ENCODE measurements around the gene ARHGAP26. TPM values are rescaled to one million over a fixed set of nuclear protein-coding genes. Genes with fewer than 3 reads are reported as not detected.

The ARHGAP26 gene
- total RNA-seq, 2 experiments from 2014 or later: 12.8 to 15.4 TPM

GRCh38 chr5:143210576-143210975 lies 440.4 kb downstream of the ARHGAP26 start:
- Mint-ChIP-seq H3K27me3 (no peaks in the 10 kb centered on the region), H3K4me3 (no peak overlapping the region), H3K9me3 (ENCODE audit: low read depth) (no peaks in the 10 kb centered on the region), H3K36me3 (ENCODE audit: low read depth) (peaks cover 12% of the 10 kb centered on the region), H3K4me1 (peaks cover 30% of the 10 kb centered on the region), H3K27ac (no peak overlapping the region)
- intact Hi-C loops (cut with DNase I, micrococcal nuclease): no loop called here
- CTCF ChIA-PET: no interaction called here
- POLR2A ChIA-PET: no interaction called here
- ATAC-seq: no peak
- DNase-seq: no peak

DNA sequence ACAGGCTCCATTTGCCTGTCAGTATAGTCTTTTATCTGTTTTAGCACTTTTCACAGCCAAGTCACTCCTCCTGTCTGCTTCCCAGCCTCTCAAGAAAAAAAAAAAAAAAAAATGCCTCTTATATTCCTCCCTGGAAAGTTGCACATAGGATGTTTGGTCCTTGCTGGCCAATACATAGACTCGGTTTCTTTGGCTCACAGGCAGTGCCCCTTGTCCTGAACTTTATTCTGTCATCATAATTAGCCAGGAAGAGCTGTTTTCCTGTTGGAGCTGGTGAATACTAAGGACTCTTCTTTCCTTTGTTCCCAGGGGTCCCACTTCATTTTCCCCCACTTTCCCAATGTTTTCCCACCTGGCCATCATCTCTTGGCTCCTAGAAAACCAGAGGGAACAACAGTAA lies 442.1 kb downstream of the ARHGAP26 start:
- DNase-seq: no peak
- intact Hi-C loops (cut with DNase I, micrococcal nuclease): no loop called here
- CTCF ChIA-PET: interaction anchor here (0.6 kb wide), 2 partner anchors 84 to 544 kb away, joined by 3 read pairs; no protein-coding TSS in a partner anchor
- POLR2A ChIA-PET: interaction anchor here (0.6 kb wide), 1 partner anchor 222 kb away, joined by 4 read pairs; no protein-coding TSS in a partner anchor
- H3K36me3 Mint-ChIP-seq (ENCODE audit: low read depth): peaks cover 16% of the 10 kb centered on the region
- H3K4me3 Mint-ChIP-seq: no peak overlapping the region
- H3K27me3 Mint-ChIP-seq: no peaks in the 10 kb centered on the region
- ATAC-seq: no peak
- H3K27ac Mint-ChIP-seq: no peak overlapping the region
- no peaks in the 10 kb centered on the region for H3K9me3 Mint-ChIP-seq (ENCODE audit: low read depth)
- H3K4me1 Mint-ChIP-seq: peaks cover 27% of the 10 kb centered on the region

GRCh38 chr5:143213231-143213850 lies 443.2 kb downstream of the ARHGAP26 start:
- H3K9me3 Mint-ChIP-seq (ENCODE audit: low read depth): no peaks in the 10 kb centered on the region
- POLR2A ChIA-PET: no interaction called here

DNA sequence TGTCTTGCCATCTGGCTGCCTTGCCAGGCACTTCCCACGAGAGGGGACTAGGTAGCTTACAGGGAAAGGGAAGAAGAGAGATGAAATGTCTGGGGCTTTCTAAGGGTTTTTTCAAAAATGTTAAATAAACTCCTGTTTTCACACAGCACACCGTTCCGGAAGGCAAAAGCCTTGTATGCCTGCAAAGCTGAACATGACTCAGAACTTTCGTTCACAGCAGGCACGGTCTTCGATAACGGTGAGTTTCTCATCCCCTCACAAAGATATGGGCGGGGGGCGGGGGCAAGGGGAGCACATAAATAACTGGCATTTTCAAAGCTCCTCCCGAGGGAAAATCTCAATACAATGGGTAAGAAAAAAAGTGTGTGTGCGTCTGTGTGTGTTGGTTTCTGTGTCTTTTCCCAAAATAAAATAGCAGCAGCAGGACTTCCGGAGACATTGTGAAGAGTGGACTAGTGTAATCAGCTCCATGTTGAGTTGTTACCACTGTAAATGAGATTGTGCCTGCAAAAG lies 443.7 kb downstream of the ARHGAP26 start:
- Mint-ChIP-seq H3K4me1 (peaks cover 34% of the 10 kb centered on the region), H3K27me3 (no peaks in the 10 kb centered on the region), H3K4me3 (no peak overlapping the region), H3K9me3 (ENCODE audit: low read depth) (no peaks in the 10 kb centered on the region), H3K27ac (peak overlapping the region; percentile 66), H3K36me3 (ENCODE audit: low read depth) (peaks cover 16% of the 10 kb centered on the region)
- ChIA-PET POLR2A (no interaction called here), CTCF (interaction anchor here (1.1 kb wide), 1 partner anchor 16 kb away, joined by 3 read pairs; no protein-coding TSS in a partner anchor)
- ATAC-seq: peak; percentile 48
- intact Hi-C loops (cut with DNase I, micrococcal nuclease): no loop called here
- DNase-seq: peak; percentile 36

More at GRCh38 chr5:143213231-143213850, 443.2 kb downstream of the ARHGAP26 start:
- no peak for DNase-seq
- no peak for ATAC-seq
- peaks cover 16% of the 10 kb centered on the region for H3K36me3 Mint-ChIP-seq (ENCODE audit: low read depth)
- CTCF ChIA-PET: interaction anchor here (1.1 kb wide), 1 partner anchor 17 kb away, joined by 3 read pairs; no protein-coding TSS in a partner anchor
- H3K4me3 Mint-ChIP-seq: no peak overlapping the region
- peaks cover 33% of the 10 kb centered on the region for H3K4me1 Mint-ChIP-seq
- intact Hi-C loops (cut with DNase I, micrococcal nuclease): no loop called here
- peak overlapping the region; percentile 47 for H3K27ac Mint-ChIP-seq
- no peaks in the 10 kb centered on the region for H3K27me3 Mint-ChIP-seq

GRCh38 chr5:143214458-143214857 lies 444.3 kb downstream of the ARHGAP26 start:
- DNase-seq: no peak
- Mint-ChIP-seq H3K4me3 (no peak overlapping the region), H3K9me3 (ENCODE audit: low read depth) (no peaks in the 10 kb centered on the region), H3K27ac (no peak overlapping the region), H3K36me3 (ENCODE audit: low read depth) (peaks cover 14% of the 10 kb centered on the region), H3K4me1 (peaks cover 37% of the 10 kb centered on the region), H3K27me3 (no peaks in the 10 kb centered on the region)
- intact Hi-C loops (cut with DNase I, micrococcal nuclease): no loop called here
- no peak for ATAC-seq
- CTCF ChIA-PET: interaction anchor here (0.7 to 1.1 kb wide), 2 partner anchors 16 to 35 kb away, joined by 3 read pairs; no protein-coding TSS in a partner anchor
- POLR2A ChIA-PET: no interaction called here

DNA sequence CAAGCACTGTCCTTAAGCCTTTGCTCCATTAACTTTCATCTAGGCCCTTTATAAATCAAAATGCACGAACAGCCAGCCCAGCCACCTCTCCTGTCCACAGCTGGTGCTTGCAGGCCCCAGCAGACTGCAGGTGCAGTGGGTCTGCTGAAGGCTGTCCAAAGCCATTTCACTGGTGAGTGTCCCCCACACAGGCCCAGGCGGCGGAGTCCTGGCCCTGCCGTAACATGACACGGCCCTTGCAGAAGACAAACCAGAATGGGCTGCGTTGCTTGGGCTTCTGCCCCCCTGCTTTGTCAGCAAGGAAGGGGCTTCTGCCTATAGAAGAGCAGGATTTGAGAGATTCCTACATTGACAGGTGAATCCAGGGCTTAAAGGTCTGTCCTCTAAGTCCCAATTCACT lies 444.7 kb downstream of the ARHGAP26 start:
- Mint-ChIP-seq H3K4me1 (peaks cover 37% of the 10 kb centered on the region), H3K27ac (no peak overlapping the region), H3K27me3 (no peaks in the 10 kb centered on the region), H3K9me3 (ENCODE audit: low read depth) (no peaks in the 10 kb centered on the region), H3K4me3 (no peak overlapping the region), H3K36me3 (ENCODE audit: low read depth) (peaks cover 14% of the 10 kb centered on the region)
- no peak for ATAC-seq
- no peak for DNase-seq
- intact Hi-C loops (cut with DNase I, micrococcal nuclease): no loop called here
- POLR2A ChIA-PET: no interaction called here
- CTCF ChIA-PET: interaction anchor here (0.7 kb wide), 1 partner anchor 36 kb away, joined by 3 read pairs; no protein-coding TSS in a partner anchor

DNA sequence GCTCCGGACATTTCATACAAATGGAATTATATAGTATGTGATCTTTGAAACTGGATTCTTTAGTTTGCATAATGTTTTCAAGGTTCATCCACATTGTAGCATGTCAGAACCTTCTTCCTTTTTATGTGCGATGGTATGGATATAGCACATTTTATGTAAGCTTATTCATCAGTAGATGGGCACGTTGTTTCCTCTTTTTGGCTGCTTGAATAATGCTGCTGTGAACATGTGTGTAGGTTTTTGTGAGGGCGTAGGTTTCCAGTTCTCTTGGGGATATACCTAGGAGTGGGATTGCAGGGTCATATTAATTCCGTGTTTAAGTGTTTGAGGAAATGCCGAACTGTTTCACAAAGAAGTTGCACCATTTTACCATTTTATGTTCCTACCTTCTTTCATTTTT lies 445.5 kb downstream of the ARHGAP26 start:
- Mint-ChIP-seq H3K27ac (no peak overlapping the region), H3K9me3 (ENCODE audit: low read depth) (no peaks in the 10 kb centered on the region), H3K4me3 (no peak overlapping the region), H3K36me3 (ENCODE audit: low read depth) (peaks cover 14% of the 10 kb centered on the region), H3K27me3 (no peaks in the 10 kb centered on the region), H3K4me1 (peaks cover 44% of the 10 kb centered on the region)
- intact Hi-C loops (cut with DNase I, micrococcal nuclease): no loop called here
- ChIA-PET CTCF (interaction anchor here (1.0 kb wide), 1 partner anchor 182 kb away, joined by 3 read pairs; no protein-coding TSS in a partner anchor), POLR2A (interaction anchor here (0.6 kb wide), 1 partner anchor 187 kb away, joined by 5 read pairs; no protein-coding TSS in a partner anchor)
- ATAC-seq (no peak), DNase-seq (no peak)

GRCh38 chr5:143216211-143216610 lies 446.0 kb downstream of the ARHGAP26 start:
- ChIA-PET CTCF (interaction anchor here (1.0 kb wide), 1 partner anchor 182 kb away, joined by 3 read pairs; no protein-coding TSS in a partner anchor), POLR2A (interaction anchor here (0.6 kb wide), 1 partner anchor 187 kb away, joined by 5 read pairs; no protein-coding TSS in a partner anchor)
- Mint-ChIP-seq H3K27me3 (no peaks in the 10 kb centered on the region), H3K27ac (no peak overlapping the region), H3K9me3 (ENCODE audit: low read depth) (no peaks in the 10 kb centered on the region), H3K36me3 (ENCODE audit: low read depth) (peaks cover 14% of the 10 kb centered on the region), H3K4me3 (no peak overlapping the region), H3K4me1 (peaks cover 49% of the 10 kb centered on the region)
- intact Hi-C loops (cut with DNase I, micrococcal nuclease): no loop called here
- ATAC-seq (no peak), DNase-seq (no peak)

GRCh38 chr5:143217065-143217803 lies 447.1 kb downstream of the ARHGAP26 start:
- Mint-ChIP-seq H3K9me3 (ENCODE audit: low read depth) (no peaks in the 10 kb centered on the region), H3K27me3 (no peaks in the 10 kb centered on the region), H3K4me1 (peaks cover 58% of the 10 kb centered on the region), H3K36me3 (ENCODE audit: low read depth) (peaks cover 14% of the 10 kb centered on the region), H3K4me3 (no peak overlapping the region), H3K27ac (peak overlapping the region; percentile 80)
- DNase-seq (peak; percentile 56), ATAC-seq (peak; percentile 47)
- POLR2A ChIA-PET: interaction anchor here (0.8 kb wide), 1 partner anchor 115 kb away, joined by 3 read pairs; no protein-coding TSS in a partner anchor
- CTCF ChIA-PET: interaction anchor here (0.7 to 1.4 kb wide), 4 partner anchors 9 to 34 kb away, joined by 3 read pairs; no protein-coding TSS in a partner anchor
- intact Hi-C loops (cut with DNase I, micrococcal nuclease): no loop called here

GRCh38 chr5:143217804-143218160 lies 447.6 kb downstream of the ARHGAP26 start:
- Mint-ChIP-seq H3K4me3 (no peak overlapping the region), H3K27ac (peak overlapping the region; percentile 72), H3K4me1 (peaks cover 63% of the 10 kb centered on the region), H3K27me3 (no peaks in the 10 kb centered on the region), H3K36me3 (ENCODE audit: low read depth) (peaks cover 14% of the 10 kb centered on the region), H3K9me3 (ENCODE audit: low read depth) (no peaks in the 10 kb centered on the region)
- ChIA-PET POLR2A (no interaction called here), CTCF (interaction anchor here (0.8 to 1.4 kb wide), 3 partner anchors 8 to 32 kb away, joined by 3 read pairs; no protein-coding TSS in a partner anchor)
- DNase-seq (no peak), ATAC-seq (peak; percentile 44)
- intact Hi-C loops (cut with DNase I, micrococcal nuclease): no loop called here

DNA sequence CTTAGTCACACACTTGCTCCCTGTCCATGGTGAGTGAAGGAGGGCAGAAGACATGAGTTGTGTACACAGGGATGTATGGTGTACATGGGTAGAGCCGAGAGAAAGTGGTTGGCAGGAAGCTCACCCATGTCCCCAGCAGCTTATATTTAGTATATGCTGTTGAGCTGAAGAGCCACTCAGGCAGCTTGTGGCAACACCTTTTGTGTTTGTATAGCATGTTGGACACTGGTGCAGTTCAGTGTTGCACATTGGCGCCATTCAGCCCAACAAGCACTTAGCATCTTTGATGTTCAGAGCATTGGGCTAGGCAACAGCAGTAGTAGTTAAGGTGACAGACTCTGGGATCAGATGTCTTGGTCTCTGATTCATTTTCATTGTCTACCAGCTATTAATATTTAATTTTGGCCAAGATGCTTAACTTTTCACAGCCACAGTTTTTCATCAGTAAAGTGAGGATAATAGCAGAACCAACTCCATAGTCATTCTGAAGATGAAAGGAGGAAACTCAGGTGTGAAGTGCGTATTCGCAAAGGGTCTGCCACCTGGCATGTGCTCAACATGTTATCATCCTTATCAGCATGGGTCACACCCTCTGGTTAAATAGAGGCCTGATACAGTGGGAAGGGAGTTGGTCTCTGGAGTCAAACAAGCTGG lies 448.5 kb downstream of the ARHGAP26 start:
- Mint-ChIP-seq H3K27me3 (no peaks in the 10 kb centered on the region), H3K36me3 (ENCODE audit: low read depth) (peaks cover 17% of the 10 kb centered on the region), H3K4me3 (no peak overlapping the region), H3K9me3 (ENCODE audit: low read depth) (no peaks in the 10 kb centered on the region), H3K4me1 (peaks cover 67% of the 10 kb centered on the region), H3K27ac (peak overlapping the region; percentile 14)
- intact Hi-C loops (cut with DNase I, micrococcal nuclease): no loop called here
- ChIA-PET POLR2A (no interaction called here), CTCF (interaction anchor here (1.0 to 1.4 kb wide), 3 partner anchors 8 to 498 kb away, joined by 3 read pairs; no protein-coding TSS in a partner anchor)
- ATAC-seq (no peak), DNase-seq (no peak)
